Measurements from ENCODE around the gene PUM1. TPM values are rescaled to one million over a fixed set of nuclear protein-coding genes. Genes with fewer than 3 reads are reported as not detected.

PUM1 gene
- total RNA-seq, 2 experiments from 2014 or later, result 112 to 114 TPM

- Mint-ChIP-seq H3K36me3 (peaks cover 21% of the 10 kb centered on the region), H3K27ac (no peak overlapping the region), H3K4me3 (no peak overlapping the region), H3K9me3 (no peaks in the 10 kb centered on the region), H3K27me3 (no peaks in the 10 kb centered on the region), H3K4me1 (peaks cover 27% of the 10 kb centered on the region)
- ATAC-seq (ENCODE audit: low read depth) (no peak), DNase-seq (no peak)
- POLR2A ChIA-PET, result no interaction called here
Measured at GRCh38 chr1:31031330-31032143, 34.0 kb downstream of the PUM1 start.

- no peaks in the 10 kb centered on the region for H3K9me3 Mint-ChIP-seq
- H3K4me3 Mint-ChIP-seq, result no peak overlapping the region
- POLR2A ChIA-PET, result no interaction called here
- no peak overlapping the region for H3K27ac Mint-ChIP-seq
- peaks cover 31% of the 10 kb centered on the region for H3K4me1 Mint-ChIP-seq
- DNase-seq (no peak), ATAC-seq (ENCODE audit: low read depth) (no peak)
- H3K27me3 Mint-ChIP-seq, result no peaks in the 10 kb centered on the region
- peaks cover 21% of the 10 kb centered on the region for H3K36me3 Mint-ChIP-seq
Measured at GRCh38 chr1:31029026-31029425, 36.5 kb downstream of the PUM1 start.

GRCh38 chr1:31027693-31028526, 37.6 kb downstream of the PUM1 start:
- no peak for ATAC-seq (ENCODE audit: low read depth)
- H3K9me3 Mint-ChIP-seq, result no peaks in the 10 kb centered on the region
- H3K27ac Mint-ChIP-seq, result no peak overlapping the region
- H3K4me3 Mint-ChIP-seq, result no peak overlapping the region
- no peak for DNase-seq
- H3K4me1 Mint-ChIP-seq, result peaks cover 31% of the 10 kb centered on the region
- peaks cover 21% of the 10 kb centered on the region for H3K36me3 Mint-ChIP-seq
- H3K27me3 Mint-ChIP-seq, result no peaks in the 10 kb centered on the region
- POLR2A ChIA-PET, result no interaction called here

- H3K4me3 Mint-ChIP-seq, result no peak overlapping the region
- peaks cover 32% of the 10 kb centered on the region for H3K4me1 Mint-ChIP-seq
- POLR2A ChIA-PET, result no interaction called here
Measured at GRCh38 chr1:31022259-31022658, 43.3 kb downstream of the PUM1 start.

GRCh38 chr1:31020007-31020790, 45.3 kb downstream of the PUM1 start:
- peaks cover 30% of the 10 kb centered on the region for H3K4me1 Mint-ChIP-seq
- no peaks in the 10 kb centered on the region for H3K9me3 Mint-ChIP-seq
- DNase-seq (no peak), ATAC-seq (ENCODE audit: low read depth) (no peak)
- H3K27me3 Mint-ChIP-seq, result no peaks in the 10 kb centered on the region
- POLR2A ChIA-PET, result no interaction called here
- peaks cover 28% of the 10 kb centered on the region for H3K36me3 Mint-ChIP-seq
- no peak overlapping the region for H3K4me3 Mint-ChIP-seq
- H3K27ac Mint-ChIP-seq, result no peak overlapping the region

More at GRCh38 chr1:31022259-31022658, 43.3 kb downstream of the PUM1 start:
- Mint-ChIP-seq H3K27me3 (no peaks in the 10 kb centered on the region), H3K27ac (no peak overlapping the region), H3K36me3 (peaks cover 32% of the 10 kb centered on the region), H3K9me3 (no peaks in the 10 kb centered on the region)
- DNase-seq (no peak), ATAC-seq (ENCODE audit: low read depth) (no peak)

GRCh38 chr1:31019401-31019800, 46.1 kb downstream of the PUM1 start:
- no peak for ATAC-seq (ENCODE audit: low read depth)
- POLR2A ChIA-PET, result no interaction called here
- DNase-seq, result no peak
- H3K36me3 Mint-ChIP-seq, result peaks cover 26% of the 10 kb centered on the region
- peak overlapping the region; percentile 4 for H3K27ac Mint-ChIP-seq
- no peak overlapping the region for H3K4me3 Mint-ChIP-seq
- peaks cover 27% of the 10 kb centered on the region for H3K4me1 Mint-ChIP-seq
- no peaks in the 10 kb centered on the region for H3K9me3 Mint-ChIP-seq
- no peaks in the 10 kb centered on the region for H3K27me3 Mint-ChIP-seq

- POLR2A ChIA-PET, result no interaction called here
- ATAC-seq (ENCODE audit: low read depth), result no peak
- H3K9me3 Mint-ChIP-seq, result no peaks in the 10 kb centered on the region
- H3K36me3 Mint-ChIP-seq, result peaks cover 17% of the 10 kb centered on the region
- no peak overlapping the region for H3K4me3 Mint-ChIP-seq
- H3K27ac Mint-ChIP-seq, result no peak overlapping the region
- no peaks in the 10 kb centered on the region for H3K27me3 Mint-ChIP-seq
- H3K4me1 Mint-ChIP-seq, result peaks cover 31% of the 10 kb centered on the region
- DNase-seq, result no peak
Measured at GRCh38 chr1:31016868-31017267, 48.6 kb downstream of the PUM1 start.

- H3K27me3 Mint-ChIP-seq, result no peaks in the 10 kb centered on the region
- POLR2A ChIA-PET, result no interaction called here
- ATAC-seq (ENCODE audit: low read depth) (no peak), DNase-seq (no peak)
- peaks cover 29% of the 10 kb centered on the region for H3K4me1 Mint-ChIP-seq
- H3K27ac Mint-ChIP-seq, result no peak overlapping the region
- H3K36me3 Mint-ChIP-seq, result peaks cover 12% of the 10 kb centered on the region
- H3K4me3 Mint-ChIP-seq, result no peak overlapping the region
- no peaks in the 10 kb centered on the region for H3K9me3 Mint-ChIP-seq
Measured at GRCh38 chr1:31013187-31013864, 52.2 kb downstream of the PUM1 start.

GRCh38 chr1:31012210-31012924, 53.1 kb downstream of the PUM1 start:
- POLR2A ChIA-PET, result no interaction called here
- Mint-ChIP-seq H3K9me3 (no peaks in the 10 kb centered on the region), H3K36me3 (peaks cover 13% of the 10 kb centered on the region)

GRCh38 chr1:31011719-31012118, 53.8 kb downstream of the PUM1 start:
- H3K4me3 Mint-ChIP-seq, result no peak overlapping the region
- DNase-seq (no peak), ATAC-seq (ENCODE audit: low read depth) (no peak)
- no peak overlapping the region for H3K27ac Mint-ChIP-seq
- peaks cover 13% of the 10 kb centered on the region for H3K36me3 Mint-ChIP-seq
- no peaks in the 10 kb centered on the region for H3K27me3 Mint-ChIP-seq
- peaks cover 38% of the 10 kb centered on the region for H3K4me1 Mint-ChIP-seq
- no peaks in the 10 kb centered on the region for H3K9me3 Mint-ChIP-seq
- POLR2A ChIA-PET, result interaction anchor here (0.8 kb wide), 1 partner anchor 362 kb away, joined by 3 read pairs; no protein-coding TSS in a partner anchor

More at GRCh38 chr1:31012210-31012924, 53.1 kb downstream of the PUM1 start:
- DNase-seq (no peak), ATAC-seq (ENCODE audit: low read depth) (no peak)
- Mint-ChIP-seq H3K27me3 (no peaks in the 10 kb centered on the region), H3K4me3 (no peak overlapping the region), H3K27ac (no peak overlapping the region), H3K4me1 (peaks cover 37% of the 10 kb centered on the region)

GRCh38 chr1:31010086-31010989, 55.2 kb downstream of the PUM1 start:
- ATAC-seq (ENCODE audit: low read depth) (peak; percentile 80), DNase-seq (no peak)
- POLR2A ChIA-PET, result interaction anchor here (0.7 kb wide), 1 partner anchor 1206 kb away, joined by 4 read pairs; no protein-coding TSS in a partner anchor
- H3K4me3 Mint-ChIP-seq, result no peak overlapping the region
- H3K36me3 Mint-ChIP-seq, result peaks cover 19% of the 10 kb centered on the region
- no peaks in the 10 kb centered on the region for H3K9me3 Mint-ChIP-seq
- peak overlapping the region; percentile 25 for H3K27ac Mint-ChIP-seq
- H3K4me1 Mint-ChIP-seq, result peaks cover 38% of the 10 kb centered on the region
- no peaks in the 10 kb centered on the region for H3K27me3 Mint-ChIP-seq

Data from activated naive CD8-positive, alpha-beta T cell treated with anti-CD3 and anti-CD28 coated beads, Interleukin-2, amount 10 ng/mL, durations not matched to agents 7 days and 5 days (primary cell).